ENCODE measurements around the gene COL4A1. TPM values are rescaled to one million over a fixed set of nuclear protein-coding genes. Genes with fewer than 3 reads are reported as not detected.

Gene COL4A1
- polyA plus RNA-seq, 1 of the 3 experiments (the other 2 are of a cell fraction): 30.3 TPM

DNA sequence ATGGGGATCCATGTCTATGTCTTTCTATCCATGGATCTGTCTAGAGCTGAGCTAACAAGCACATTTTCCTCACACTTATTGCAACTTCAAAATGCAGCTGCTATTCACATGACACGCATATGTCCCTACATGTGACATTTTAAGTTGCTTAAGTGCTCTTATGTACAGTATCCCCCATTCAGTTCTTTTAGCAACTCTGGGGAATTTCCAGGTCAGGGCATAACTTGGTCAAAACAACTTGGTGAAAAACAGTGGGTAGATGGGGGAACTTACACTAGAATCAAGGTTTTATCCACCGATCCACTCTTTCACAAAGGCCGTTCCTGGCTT lies 73.0 kb downstream of the COL4A1 start:
- peak overlapping the region; percentile 3 to 80; a peak in 3 of 4 replicates for H3K27ac ChIP-seq (ENCODE audit: low read depth in 2 of 2, low read length in 1 of 2)
- peaks cover 37 to 39% of the 10 kb centered on the region in 2 experiments for H3K4me1 ChIP-seq (ENCODE audit: control insufficient read depth in 1 of 2, insufficient read depth in 2 of 2, low read depth in 1 of 2, low read length in 1 of 2)
- CTCF ChIA-PET: interaction anchor here (0.9 to 3.9 kb wide), 2 partner anchors 13 to 72 kb away, joined by 3 to 13 read pairs; no protein-coding TSS in a partner anchor
- H3K9me2 ChIP-seq: no peaks in the 10 kb centered on the region
- no peaks in the 10 kb centered on the region for H3K27me3 ChIP-seq (ENCODE audit: insufficient read depth)
- H3F3A ChIP-seq (replicated peaks; ENCODE audit: insufficient read depth): peaks cover 20% of the 10 kb centered on the region
- no peak overlapping the region for H3K9ac ChIP-seq
- no peak overlapping the region for H2AFZ ChIP-seq (ENCODE audit: low read depth)
- peaks cover 13% of the 10 kb centered on the region for H4K20me1 ChIP-seq (ENCODE audit: insufficient read depth)
- TF ChIP-seq SIN3A (IDR thresholded peaks at IDR 0.05; ENCODE audit: borderline replicate concordance, low read depth, low read length): no peak
- TF ChIP-seq FOSL2 (IDR thresholded peaks at IDR 0.05; ENCODE audit: borderline replicate concordance, low read depth): no peak
- no peak for TF ChIP-seq EP300 (IDR thresholded peaks at IDR 0.05; ENCODE audit: borderline replicate concordance in 1 of 2, low read depth in 1 of 2, low read length in 1 of 2)
- TF ChIP-seq, protein P1, sequence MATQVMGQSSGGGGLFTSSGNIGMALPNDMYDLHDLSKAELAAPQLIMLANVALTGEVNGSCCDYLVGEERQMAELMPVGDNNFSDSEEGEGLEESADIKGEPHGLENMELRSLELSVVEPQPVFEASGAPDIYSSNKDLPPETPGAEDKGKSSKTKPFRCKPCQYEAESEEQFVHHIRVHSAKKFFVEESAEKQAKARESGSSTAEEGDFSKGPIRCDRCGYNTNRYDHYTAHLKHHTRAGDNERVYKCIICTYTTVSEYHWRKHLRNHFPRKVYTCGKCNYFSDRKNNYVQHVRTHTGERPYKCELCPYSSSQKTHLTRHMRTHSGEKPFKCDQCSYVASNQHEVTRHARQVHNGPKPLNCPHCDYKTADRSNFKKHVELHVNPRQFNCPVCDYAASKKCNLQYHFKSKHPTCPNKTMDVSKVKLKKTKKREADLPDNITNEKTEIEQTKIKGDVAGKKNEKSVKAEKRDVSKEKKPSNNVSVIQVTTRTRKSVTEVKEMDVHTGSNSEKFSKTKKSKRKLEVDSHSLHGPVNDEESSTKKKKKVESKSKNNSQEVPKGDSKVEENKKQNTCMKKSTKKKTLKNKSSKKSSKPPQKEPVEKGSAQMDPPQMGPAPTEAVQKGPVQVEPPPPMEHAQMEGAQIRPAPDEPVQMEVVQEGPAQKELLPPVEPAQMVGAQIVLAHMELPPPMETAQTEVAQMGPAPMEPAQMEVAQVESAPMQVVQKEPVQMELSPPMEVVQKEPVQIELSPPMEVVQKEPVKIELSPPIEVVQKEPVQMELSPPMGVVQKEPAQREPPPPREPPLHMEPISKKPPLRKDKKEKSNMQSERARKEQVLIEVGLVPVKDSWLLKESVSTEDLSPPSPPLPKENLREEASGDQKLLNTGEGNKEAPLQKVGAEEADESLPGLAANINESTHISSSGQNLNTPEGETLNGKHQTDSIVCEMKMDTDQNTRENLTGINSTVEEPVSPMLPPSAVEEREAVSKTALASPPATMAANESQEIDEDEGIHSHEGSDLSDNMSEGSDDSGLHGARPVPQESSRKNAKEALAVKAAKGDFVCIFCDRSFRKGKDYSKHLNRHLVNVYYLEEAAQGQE (IDR thresholded peaks at IDR 0.05; ENCODE audit: low read depth, low read length): no peak
- TF ChIP-seq GABPA (IDR thresholded peaks at IDR 0.05; ENCODE audit: low read depth): no peak
- TF ChIP-seq FOXJ3 (CRISPR knock-in tag; IDR thresholded peaks at IDR 0.05): no peak
- TF ChIP-seq TEAD4 (IDR thresholded peaks at IDR 0.05; ENCODE audit: borderline replicate concordance, insufficient read depth): no peak
- no peak for TF ChIP-seq EZH2phosphoT487 (IDR thresholded peaks at IDR 0.05; ENCODE audit: borderline replicate concordance, low read depth)
- no peak for TF ChIP-seq CHD2 (IDR thresholded peaks at IDR 0.05; ENCODE audit: low read length, partially characterized antibody)
- TF ChIP-seq, protein P2, sequence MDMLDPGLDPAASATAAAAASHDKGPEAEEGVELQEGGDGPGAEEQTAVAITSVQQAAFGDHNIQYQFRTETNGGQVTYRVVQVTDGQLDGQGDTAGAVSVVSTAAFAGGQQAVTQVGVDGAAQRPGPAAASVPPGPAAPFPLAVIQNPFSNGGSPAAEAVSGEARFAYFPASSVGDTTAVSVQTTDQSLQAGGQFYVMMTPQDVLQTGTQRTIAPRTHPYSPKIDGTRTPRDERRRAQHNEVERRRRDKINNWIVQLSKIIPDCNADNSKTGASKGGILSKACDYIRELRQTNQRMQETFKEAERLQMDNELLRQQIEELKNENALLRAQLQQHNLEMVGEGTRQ (IDR thresholded peaks at IDR 0.05; ENCODE audit: borderline replicate concordance, low read depth, low read length): no peak
- TF ChIP-seq NRF1 (IDR thresholded peaks at IDR 0.05; ENCODE audit: low read depth, low read length): no peak
- no peak for TF ChIP-seq RAD21 (IDR thresholded peaks at IDR 0.05; ENCODE audit: low read length)
- TF ChIP-seq FOXM1 (IDR thresholded peaks at IDR 0.05; ENCODE audit: low read depth): no peak
- TF ChIP-seq, protein P3, sequence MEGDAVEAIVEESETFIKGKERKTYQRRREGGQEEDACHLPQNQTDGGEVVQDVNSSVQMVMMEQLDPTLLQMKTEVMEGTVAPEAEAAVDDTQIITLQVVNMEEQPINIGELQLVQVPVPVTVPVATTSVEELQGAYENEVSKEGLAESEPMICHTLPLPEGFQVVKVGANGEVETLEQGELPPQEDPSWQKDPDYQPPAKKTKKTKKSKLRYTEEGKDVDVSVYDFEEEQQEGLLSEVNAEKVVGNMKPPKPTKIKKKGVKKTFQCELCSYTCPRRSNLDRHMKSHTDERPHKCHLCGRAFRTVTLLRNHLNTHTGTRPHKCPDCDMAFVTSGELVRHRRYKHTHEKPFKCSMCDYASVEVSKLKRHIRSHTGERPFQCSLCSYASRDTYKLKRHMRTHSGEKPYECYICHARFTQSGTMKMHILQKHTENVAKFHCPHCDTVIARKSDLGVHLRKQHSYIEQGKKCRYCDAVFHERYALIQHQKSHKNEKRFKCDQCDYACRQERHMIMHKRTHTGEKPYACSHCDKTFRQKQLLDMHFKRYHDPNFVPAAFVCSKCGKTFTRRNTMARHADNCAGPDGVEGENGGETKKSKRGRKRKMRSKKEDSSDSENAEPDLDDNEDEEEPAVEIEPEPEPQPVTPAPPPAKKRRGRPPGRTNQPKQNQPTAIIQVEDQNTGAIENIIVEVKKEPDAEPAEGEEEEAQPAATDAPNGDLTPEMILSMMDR (IDR thresholded peaks at IDR 0.05): no peak
- no peak for TF ChIP-seq SMC3 (IDR thresholded peaks at IDR 0.05; ENCODE audit: low read depth, low read length)
- TF ChIP-seq, protein P4, sequence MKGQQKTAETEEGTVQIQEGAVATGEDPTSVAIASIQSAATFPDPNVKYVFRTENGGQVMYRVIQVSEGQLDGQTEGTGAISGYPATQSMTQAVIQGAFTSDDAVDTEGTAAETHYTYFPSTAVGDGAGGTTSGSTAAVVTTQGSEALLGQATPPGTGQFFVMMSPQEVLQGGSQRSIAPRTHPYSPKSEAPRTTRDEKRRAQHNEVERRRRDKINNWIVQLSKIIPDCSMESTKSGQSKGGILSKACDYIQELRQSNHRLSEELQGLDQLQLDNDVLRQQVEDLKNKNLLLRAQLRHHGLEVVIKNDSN (IDR thresholded peaks at IDR 0.05; ENCODE audit: borderline replicate concordance, low read depth): no peak
- TF ChIP-seq JUND (IDR thresholded peaks at IDR 0.05): no peak
- TF ChIP-seq, protein P5, sequence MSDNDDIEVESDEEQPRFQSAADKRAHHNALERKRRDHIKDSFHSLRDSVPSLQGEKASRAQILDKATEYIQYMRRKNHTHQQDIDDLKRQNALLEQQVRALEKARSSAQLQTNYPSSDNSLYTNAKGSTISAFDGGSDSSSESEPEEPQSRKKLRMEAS (IDR thresholded peaks at IDR 0.05; ENCODE audit: low read depth): no peak
- peak overlapping the region; percentile 56; the same call in 1 of the 2 replicates for H3K4me2 ChIP-seq
- DNase-seq: no peak
- no peaks in the 10 kb centered on the region for H3K9me3 ChIP-seq
- H3K79me2 ChIP-seq (ENCODE audit: insufficient read depth): peaks cover 42% of the 10 kb centered on the region
- POLR2A ChIA-PET: no interaction called here
- no peak overlapping the region for H3K4me3 ChIP-seq (ENCODE audit: low read depth in 2 of 2, low read length in 1 of 2)
- H3K36me3 ChIP-seq (replicated peaks in 1 of 2; ENCODE audit: control insufficient read depth in 1 of 2, insufficient read depth in 2 of 2, low read length in 1 of 2): peaks cover 0 to 22% of the 10 kb centered on the region in 2 experiments
- WGBS (ENCODE audit: low lambda C conversion rate): 88% methylated on average over 3 of the region's 3 CpGs
